GM12878 (cell line): ENCODE measurements around the gene TRMO. TPM values are rescaled to one million over a fixed set of nuclear protein-coding genes. Genes with fewer than 3 reads are reported as not detected.

Experiments used
- ATAC-seq: fragments of 200-7000 bp; cut with Tn5 transposase; 3 replicates; pipeline ENCODE4 v1.9.1; 2020; ENCODE audit warnings: mild to moderate bottlenecking, moderate library complexity
- BruUV-seq: library from RNA; stranded (reverse); fragments of 400-500 nt; replicated peaks from 2 replicates; lab custom pipeline; 2021; lab: Mats Ljungman, UMichigan
- CTCF ChIA-PET: fragments of 300-600 bp; sonication (Branson Sonifier 250); formaldehyde crosslinking; extraction: SDS; loops from one replicate; lab custom pipeline; 2021; ENCODE audit warnings: inconsistent platforms; lab: Yijun Ruan, JAX
- POLR2A ChIA-PET: fragments of 350-600 bp; formaldehyde crosslinking; extraction: SDS; loops from one replicate; lab custom pipeline; 2021; ENCODE audit warnings: inconsistent platforms; lab: Charles Lee
- RAD21 ChIA-PET: fragments of 300-600 bp; sonication (Branson Sonifier 250); formaldehyde crosslinking; loops from one replicate; lab custom pipeline; 2023; ENCODE audit warnings: antibody characterized with exemption; ENCODE audit not compliant: unreplicated experiment; lab: Charles Lee
- SMC1A ChIA-PET: fragments of 300-600 bp; sonication (Branson Sonifier 250); formaldehyde crosslinking; loops from one replicate; lab custom pipeline; 2023; ENCODE audit not compliant: unreplicated experiment, uncharacterized antibody; lab: Charles Lee
- DNase-seq: peaks from one replicate; pipeline ENCODE4 v3.0.0-alpha.2; 2011; ENCODE audit warnings: low read depth, low spot score
- FAIRE-seq: peaks from 3 replicates; lab custom pipeline; 2011; peaks lifted over from hg19 to GRCh38; lab: Jason Lieb, UNC
- H2AFZ ChIP-seq: 2 replicates; pipeline ENCODE4 v1.6.0; 2011; ENCODE audit warnings: low read depth, low read length, control low read depth; ENCODE audit not compliant: control insufficient read depth
- H3K27ac ChIP-seq: 2 replicates; pipeline ENCODE4 v1.5.1; 2011; ENCODE audit warnings: control low read depth; ENCODE audit not compliant: control insufficient read depth, insufficient read depth
- H3K27me3 ChIP-seq, 2 experiments: replicated peaks in 1 of 2; 2 replicates each; pipeline versions ENCODE4 v1.6.0 to v1.6.1; 2011; ENCODE audit warnings: low read length in 1 of 2; ENCODE audit not compliant: control insufficient read depth in 2 of 2, insufficient read depth in 2 of 2
- H3K36me3 ChIP-seq, 2 experiments: 2 replicates each; pipeline ENCODE4 v1.5.1; 2011; ENCODE audit warnings: low read length in 1 of 2; ENCODE audit not compliant: control insufficient read depth in 2 of 2, insufficient read depth in 2 of 2
- H3K4me1 ChIP-seq: 2 replicates; pipeline ENCODE4 v1.6.1; 2011; ENCODE audit warnings: mild to moderate bottlenecking, low read length, moderate library complexity, mixed read lengths; ENCODE audit not compliant: control insufficient read depth, insufficient read depth
- H3K4me2 ChIP-seq: 2 replicates; pipeline ENCODE4 v1.6.0; 2011; ENCODE audit warnings: control low read depth; ENCODE audit not compliant: control insufficient read depth, insufficient read depth
- H3K4me3 ChIP-seq: fragments of 200-600 bp; sonication (generic); 2 replicates; pipeline ENCODE4 v1.5.1; 2016
- H3K79me2 ChIP-seq: 2 replicates; pipeline ENCODE4 v1.6.0; 2011; ENCODE audit warnings: low read length; ENCODE audit not compliant: control insufficient read depth, insufficient read depth
- H3K9ac ChIP-seq: 2 replicates; pipeline ENCODE4 v1.8.0; 2011; ENCODE audit warnings: low read length, control low read depth, mixed read lengths; ENCODE audit not compliant: control insufficient read depth, insufficient read depth
- H3K9me3 ChIP-seq: replicated peaks from 3 replicates; pipeline ENCODE4 v1.5.1; 2011; ENCODE audit warnings: mild to moderate bottlenecking, low read length; ENCODE audit not compliant: control insufficient read depth, insufficient read depth
- H4K20me1 ChIP-seq: 2 replicates; pipeline ENCODE4 v1.6.0; 2011; ENCODE audit not compliant: control insufficient read depth, insufficient read depth
- CREB1 ChIP-seq: IDR thresholded peaks from 2 replicates; pipeline ENCODE4 v1.6.1; 2012; ENCODE audit warnings: low read depth, mild to moderate bottlenecking, inconsistent platforms
- EGR1 ChIP-seq, 2 experiments: IDR thresholded peaks; 1 replicate in 1 of 2; 2 replicates in 1 of 2; pipeline ENCODE4 v1.6.1; 2011 to 2012; ENCODE audit warnings: low read depth in 2 of 2, low read length in 2 of 2, borderline replicate concordance in 1 of 2, mild to moderate bottlenecking in 1 of 2, moderate library complexity in 1 of 2
- FOS ChIP-seq: IDR thresholded peaks from 3 replicates; pipeline ENCODE4 v1.6.1; 2011; ENCODE audit warnings: borderline replicate concordance; ENCODE audit not compliant: insufficient read length; ENCODE audit errors: extremely low read depth
- HDAC6 ChIP-seq: fragments of 200-600 bp; sonication (generic); IDR thresholded peaks from one replicate; pipeline ENCODE4 v1.8.0; 2017; ENCODE audit warnings: antibody characterized with exemption; ENCODE audit not compliant: unreplicated experiment
- MXI1 ChIP-seq: fragments of 150-350 bp; IDR thresholded peaks from 2 replicates; pipeline ENCODE4 v1.6.1; 2011; ENCODE audit warnings: low read depth, mild to moderate bottlenecking, inconsistent platforms, low read length, improper control_type of control experiment
- SIX5 ChIP-seq: IDR thresholded peaks from 2 replicates; pipeline ENCODE4 v1.6.1; 2011; ENCODE audit warnings: mild to moderate bottlenecking, low read depth, low read length, moderate library complexity; ENCODE audit not compliant: severe bottlenecking
- SREBF2 ChIP-seq: IDR thresholded peaks from 2 replicates; pipeline ENCODE4 v1.6.1; 2012; ENCODE audit warnings: mild to moderate bottlenecking, low read length
- TBL1XR1 ChIP-seq: IDR thresholded peaks from 2 replicates; pipeline ENCODE4 v1.6.1; 2012; ENCODE audit warnings: low read depth, low read length, improper control_type of control experiment
- TCF7 ChIP-seq: IDR thresholded peaks from 2 replicates; pipeline ENCODE4 v1.6.1; 2014; ENCODE audit warnings: antibody characterized with exemption, borderline replicate concordance
- in situ Hi-C: fragments of 300-500 bp; cut with MboI; formaldehyde crosslinking; loops from 9 replicates; pipeline ENCODE4 v1.14.3; 2018; ENCODE audit warnings: mixed read lengths
- intact Hi-C: fragments of 100-400 bp; cut with micrococcal nuclease; formaldehyde crosslinking; loops from one replicate; pipeline ENCODE4 v1.14.2; 2022; ENCODE audit not compliant: unreplicated experiment
- polyA plus RNA-seq, 11 experiments: library from polyadenylated mRNA; depleted of rRNA in 4 of 11; unstranded in 6 of 11; stranded (reverse) in 5 of 11; fragments of >200 nt; fragmentation: Nextera tagmentation in 4 of 11; fragmentation: Illumina TruSeq in 1 of 11; extraction: Ambion mirVana in 4 of 11; extraction: Trizol in 1 of 11; gene quantifications; 1 replicate in 1 of 11; 2 replicates in 10 of 11; pipeline versions ENCODE4 v1.2.1 to v1.2.3, GENCODE V29; 2011 to 2016; ENCODE audit warnings: inconsistent platforms in 2 of 11, missing spikeins in 2 of 11, low read depth in 1 of 11
- total RNA-seq, 4 experiments: library from RNA; depleted of rRNA in 3 of 4; stranded (reverse); fragments of >200 nt in 3 of 4; fragmentation: Illumina TruSeq in 1 of 4; extraction: Trizol in 1 of 4; gene quantifications; 2 replicates each; pipeline versions ENCODE4 v1.2.1 to v1.2.3, GENCODE V29; 2013 to 2021
- TF ChIP-seq, protein P1 (sequence below): fragments of 450-650 bp; formaldehyde crosslinking; IDR thresholded peaks from 2 replicates; pipeline ENCODE4 v1.4.0; 2022; ENCODE audit warnings: mild to moderate bottlenecking, moderate library complexity
- TF ChIP-seq, protein P2 (sequence below): fragments of 450-650 bp; IDR thresholded peaks from 2 replicates; pipeline ENCODE4 v1.6.1; 2017; ENCODE audit warnings: borderline replicate concordance
- TF ChIP-seq, protein P3 (sequence below): fragments of 450-650 bp; formaldehyde crosslinking; IDR thresholded peaks from 2 replicates; pipeline ENCODE4 v1.5.0; 2022; ENCODE audit warnings: mild to moderate bottlenecking, missing genetic modification characterization
- TF ChIP-seq, protein P4 (sequence below): fragments of 150-350 bp; IDR thresholded peaks from 2 replicates; pipeline ENCODE4 v1.6.1; 2014; ENCODE audit warnings: mild to moderate bottlenecking, low read depth, low read length

TRMO gene
- total and polyA plus RNA-seq, 10 of the 15 experiments (the other 5 are each of a cell fraction or from before 2014, with no cell fraction given), result 5.8 to 23.6 (median 15.3) TPM

DNA sequence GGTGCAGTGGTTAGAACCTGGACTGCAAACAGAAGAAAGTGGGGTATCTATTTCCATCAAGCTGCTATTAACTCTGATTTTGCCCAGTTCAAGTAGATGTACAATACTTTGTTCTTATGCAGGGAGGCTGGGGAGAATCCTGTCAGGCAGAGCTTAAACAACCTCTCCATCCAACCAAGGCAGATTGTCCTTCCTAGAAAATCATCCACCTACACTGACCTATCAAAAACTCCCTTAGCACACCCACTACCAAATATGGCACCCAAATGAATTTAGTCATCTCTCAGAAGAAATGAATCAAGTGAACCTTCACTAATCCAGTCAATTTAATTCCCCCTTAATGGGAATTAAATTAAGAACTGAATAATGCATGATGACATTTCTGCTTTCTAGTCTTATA, 34.0 kb upstream of the TRMO start:
- SMC1A ChIA-PET, result interaction anchor here (0.9 to 1.1 kb wide), 3 partner anchors 14 to 33 kb away, joined by 3 to 4 read pairs (median 3); partner anchors contain the start of gene TRMO
- H2AFZ ChIP-seq, result no peak overlapping the region
- no peak overlapping the region for H3K4me3 ChIP-seq
- intact Hi-C loops, result no loop called here
- H3K4me1 ChIP-seq, result no peaks in the 10 kb centered on the region
- BruUV-seq, result no TSS peak
- no peak for FAIRE-seq
- no peaks in the 10 kb centered on the region for H4K20me1 ChIP-seq
- in situ Hi-C loops, result no loop called here
- no peaks in the 10 kb centered on the region for H3K36me3 ChIP-seq
- H3K79me2 ChIP-seq, result no peaks in the 10 kb centered on the region
- no peak for DNase-seq
- H3K9me3 ChIP-seq, result no peaks in the 10 kb centered on the region; the same call in 2 of the 3 replicates
- ATAC-seq, result no peak
- H3K27ac ChIP-seq, result no peak overlapping the region
- no peak overlapping the region for H3K4me2 ChIP-seq
- RAD21 ChIA-PET, result interaction anchor here (1.4 kb wide), 1 partner anchor 24 kb away, joined by 4 read pairs; no protein-coding TSS in a partner anchor
- H3K9ac ChIP-seq, result no peak overlapping the region
- H3K27me3 ChIP-seq, result no peaks in the 10 kb centered on the region
- CTCF ChIA-PET, result interaction anchor here (0.7 to 1.2 kb wide), 5 partner anchors 23 to 34 kb away, joined by 3 to 9 read pairs (median 3); partner anchors contain the start of gene TRMO
- POLR2A ChIA-PET, result interaction anchor here (1.0 kb wide), 1 partner anchor 27 kb away, joined by 3 read pairs; no protein-coding TSS in a partner anchor
- TF ChIP-seq SIX5, result no peak
- no peak for TF ChIP-seq HDAC6
- TF ChIP-seq MXI1, result no peak
- no peak for TF ChIP-seq TCF7
- TF ChIP-seq CREB1, result no peak
- TF ChIP-seq SREBF2, result no peak
- TF ChIP-seq, protein P1, sequence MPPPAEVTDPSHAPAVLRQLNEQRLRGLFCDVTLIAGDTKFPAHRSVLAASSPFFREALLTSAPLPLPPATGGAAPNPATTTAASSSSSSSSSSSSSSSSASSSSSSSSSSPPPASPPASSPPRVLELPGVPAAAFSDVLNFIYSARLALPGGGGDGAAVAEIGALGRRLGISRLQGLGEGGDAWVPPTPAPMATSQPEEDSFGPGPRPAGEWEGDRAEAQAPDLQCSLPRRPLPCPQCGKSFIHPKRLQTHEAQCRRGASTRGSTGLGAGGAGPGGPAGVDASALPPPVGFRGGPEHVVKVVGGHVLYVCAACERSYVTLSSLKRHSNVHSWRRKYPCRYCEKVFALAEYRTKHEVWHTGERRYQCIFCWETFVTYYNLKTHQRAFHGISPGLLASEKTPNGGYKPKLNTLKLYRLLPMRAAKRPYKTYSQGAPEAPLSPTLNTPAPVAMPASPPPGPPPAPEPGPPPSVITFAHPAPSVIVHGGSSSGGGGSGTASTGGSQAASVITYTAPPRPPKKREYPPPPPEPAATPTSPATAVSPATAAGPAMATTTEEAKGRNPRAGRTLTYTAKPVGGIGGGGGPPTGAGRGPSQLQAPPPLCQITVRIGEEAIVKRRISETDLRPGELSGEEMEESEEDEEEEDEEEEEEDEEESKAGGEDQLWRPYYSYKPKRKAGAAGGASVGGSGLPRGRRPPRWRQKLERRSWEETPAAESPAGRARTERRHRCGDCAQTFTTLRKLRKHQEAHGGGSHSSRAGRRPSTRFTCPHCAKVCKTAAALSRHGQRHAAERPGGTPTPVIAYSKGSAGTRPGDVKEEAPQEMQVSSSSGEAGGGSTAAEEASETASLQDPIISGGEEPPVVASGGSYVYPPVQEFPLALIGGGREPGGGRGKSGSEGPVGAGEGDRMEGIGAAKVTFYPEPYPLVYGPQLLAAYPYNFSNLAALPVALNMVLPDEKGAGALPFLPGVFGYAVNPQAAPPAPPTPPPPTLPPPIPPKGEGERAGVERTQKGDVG, result no peak
- TF ChIP-seq FOS, result no peak
- no peak for TF ChIP-seq TBL1XR1
- TF ChIP-seq, protein P2, sequence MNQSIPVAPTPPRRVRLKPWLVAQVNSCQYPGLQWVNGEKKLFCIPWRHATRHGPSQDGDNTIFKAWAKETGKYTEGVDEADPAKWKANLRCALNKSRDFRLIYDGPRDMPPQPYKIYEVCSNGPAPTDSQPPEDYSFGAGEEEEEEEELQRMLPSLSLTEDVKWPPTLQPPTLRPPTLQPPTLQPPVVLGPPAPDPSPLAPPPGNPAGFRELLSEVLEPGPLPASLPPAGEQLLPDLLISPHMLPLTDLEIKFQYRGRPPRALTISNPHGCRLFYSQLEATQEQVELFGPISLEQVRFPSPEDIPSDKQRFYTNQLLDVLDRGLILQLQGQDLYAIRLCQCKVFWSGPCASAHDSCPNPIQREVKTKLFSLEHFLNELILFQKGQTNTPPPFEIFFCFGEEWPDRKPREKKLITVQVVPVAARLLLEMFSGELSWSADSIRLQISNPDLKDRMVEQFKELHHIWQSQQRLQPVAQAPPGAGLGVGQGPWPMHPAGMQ, result no peak
- TF ChIP-seq, protein P3, sequence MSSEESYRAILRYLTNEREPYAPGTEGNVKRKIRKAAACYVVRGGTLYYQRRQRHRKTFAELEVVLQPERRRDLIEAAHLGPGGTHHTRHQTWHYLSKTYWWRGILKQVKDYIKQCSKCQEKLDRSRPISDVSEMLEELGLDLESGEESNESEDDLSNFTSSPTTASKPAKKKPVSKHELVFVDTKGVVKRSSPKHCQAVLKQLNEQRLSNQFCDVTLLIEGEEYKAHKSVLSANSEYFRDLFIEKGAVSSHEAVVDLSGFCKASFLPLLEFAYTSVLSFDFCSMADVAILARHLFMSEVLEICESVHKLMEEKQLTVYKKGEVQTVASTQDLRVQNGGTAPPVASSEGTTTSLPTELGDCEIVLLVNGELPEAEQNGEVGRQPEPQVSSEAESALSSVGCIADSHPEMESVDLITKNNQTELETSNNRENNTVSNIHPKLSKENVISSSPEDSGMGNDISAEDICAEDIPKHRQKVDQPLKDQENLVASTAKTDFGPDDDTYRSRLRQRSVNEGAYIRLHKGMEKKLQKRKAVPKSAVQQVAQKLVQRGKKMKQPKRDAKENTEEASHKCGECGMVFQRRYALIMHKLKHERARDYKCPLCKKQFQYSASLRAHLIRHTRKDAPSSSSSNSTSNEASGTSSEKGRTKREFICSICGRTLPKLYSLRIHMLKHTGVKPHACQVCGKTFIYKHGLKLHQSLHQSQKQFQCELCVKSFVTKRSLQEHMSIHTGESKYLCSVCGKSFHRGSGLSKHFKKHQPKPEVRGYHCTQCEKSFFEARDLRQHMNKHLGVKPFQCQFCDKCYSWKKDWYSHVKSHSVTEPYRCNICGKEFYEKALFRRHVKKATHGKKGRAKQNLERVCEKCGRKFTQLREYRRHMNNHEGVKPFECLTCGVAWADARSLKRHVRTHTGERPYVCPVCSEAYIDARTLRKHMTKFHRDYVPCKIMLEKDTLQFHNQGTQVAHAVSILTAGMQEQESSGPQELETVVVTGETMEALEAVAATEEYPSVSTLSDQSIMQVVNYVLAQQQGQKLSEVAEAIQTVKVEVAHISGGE (CRISPR knock-in tag), result no peak
- TF ChIP-seq EGR1 (IDR thresholded peaks at IDR 0.05; ENCODE audit: borderline replicate concordance in 1 of 2, low read depth in 2 of 2, low read length in 2 of 2), result no peak
- TF ChIP-seq, protein P4, sequence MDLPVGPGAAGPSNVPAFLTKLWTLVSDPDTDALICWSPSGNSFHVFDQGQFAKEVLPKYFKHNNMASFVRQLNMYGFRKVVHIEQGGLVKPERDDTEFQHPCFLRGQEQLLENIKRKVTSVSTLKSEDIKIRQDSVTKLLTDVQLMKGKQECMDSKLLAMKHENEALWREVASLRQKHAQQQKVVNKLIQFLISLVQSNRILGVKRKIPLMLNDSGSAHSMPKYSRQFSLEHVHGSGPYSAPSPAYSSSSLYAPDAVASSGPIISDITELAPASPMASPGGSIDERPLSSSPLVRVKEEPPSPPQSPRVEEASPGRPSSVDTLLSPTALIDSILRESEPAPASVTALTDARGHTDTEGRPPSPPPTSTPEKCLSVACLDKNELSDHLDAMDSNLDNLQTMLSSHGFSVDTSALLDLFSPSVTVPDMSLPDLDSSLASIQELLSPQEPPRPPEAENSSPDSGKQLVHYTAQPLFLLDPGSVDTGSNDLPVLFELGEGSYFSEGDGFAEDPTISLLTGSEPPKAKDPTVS, result no peak
